GM23338 (cell line): ENCODE results near the gene POLQ.

Experiments used
- CREB1 ChIP-seq: fragments of 250-450 bp; sonication (Bioruptor Pico); IDR thresholded peaks from 2 replicates; pipeline ENCODE4 v1.5.0; 2020; ENCODE audit warnings: low read depth, mild to moderate bottlenecking, moderate library complexity
- EZH2 ChIP-seq: fragments of 200-600 bp; sonication (generic); IDR thresholded peaks from one replicate; pipeline ENCODE4 v1.8.0; 2017; ENCODE audit warnings: antibody characterized with exemption, mild to moderate bottlenecking, low read depth; ENCODE audit not compliant: unreplicated experiment
- EZH2phosphoT487 ChIP-seq: fragments of 200-600 bp; sonication (generic); IDR thresholded peaks from one replicate; pipeline ENCODE4 v1.8.1; 2018; ENCODE audit warnings: antibody characterized with exemption; ENCODE audit not compliant: unreplicated experiment
- JUNB ChIP-seq: IDR thresholded peaks from one replicate; pipeline ENCODE4 v1.6.1; 2016; ENCODE audit warnings: antibody characterized with exemption; ENCODE audit not compliant: unreplicated experiment
- POLR2AphosphoS5 ChIP-seq: IDR thresholded peaks from 2 replicates; pipeline ENCODE4 v1.6.1; 2016; ENCODE audit warnings: antibody characterized with exemption, low read depth
- ZNF114 ChIP-seq: fragments of 250-450 bp; sonication (Bioruptor Pico); IDR thresholded peaks from 2 replicates; pipeline ENCODE4 v1.5.0; 2020; ENCODE audit warnings: mild to moderate bottlenecking, moderate library complexity
- TF ChIP-seq, protein P1 (sequence below), 2 experiments: fragments of 200-600 bp in 1 of 2; sonication (generic) in 1 of 2; conservative IDR thresholded peaks; 2 replicates each; pipeline versions ENCODE4 v1.5.1 to v1.6.1; 2016 to 2017; ENCODE audit warnings: antibody characterized with exemption in 2 of 2, low read depth in 2 of 2, mild to moderate bottlenecking in 2 of 2, moderate library complexity in 1 of 2
- TF ChIP-seq, protein P2 (sequence below): IDR thresholded peaks from one replicate; pipeline ENCODE4 v1.6.1; 2018; ENCODE audit warnings: antibody characterized with exemption; ENCODE audit not compliant: unreplicated experiment

DNA sequence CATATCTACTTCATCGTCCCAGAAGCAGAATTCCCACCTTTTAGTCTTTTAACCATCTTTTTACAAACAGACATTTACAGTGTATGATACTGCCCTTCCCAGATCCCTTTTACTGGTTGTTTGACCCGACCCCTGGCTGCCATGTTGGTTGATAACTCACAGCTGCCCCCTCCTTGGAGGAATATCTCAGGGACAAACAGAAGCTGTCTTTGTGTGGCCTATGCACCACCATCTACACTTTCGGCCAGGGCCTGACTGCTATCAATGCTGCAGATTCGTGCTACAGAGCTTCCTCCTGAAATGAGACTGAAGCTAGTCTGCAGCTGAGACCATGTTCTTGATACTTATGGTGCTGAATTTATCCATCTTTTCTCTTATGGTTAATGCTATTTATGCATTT lies 6.6 kb upstream of the POLQ start:
- TF ChIP-seq EZH2 (no peak), POLR2AphosphoS5 (no peak), EZH2phosphoT487 (no peak), JUNB (no peak), CREB1 (CRISPR knock-in tag) (no peak), ZNF114 (no peak)
- TF ChIP-seq, protein P1, sequence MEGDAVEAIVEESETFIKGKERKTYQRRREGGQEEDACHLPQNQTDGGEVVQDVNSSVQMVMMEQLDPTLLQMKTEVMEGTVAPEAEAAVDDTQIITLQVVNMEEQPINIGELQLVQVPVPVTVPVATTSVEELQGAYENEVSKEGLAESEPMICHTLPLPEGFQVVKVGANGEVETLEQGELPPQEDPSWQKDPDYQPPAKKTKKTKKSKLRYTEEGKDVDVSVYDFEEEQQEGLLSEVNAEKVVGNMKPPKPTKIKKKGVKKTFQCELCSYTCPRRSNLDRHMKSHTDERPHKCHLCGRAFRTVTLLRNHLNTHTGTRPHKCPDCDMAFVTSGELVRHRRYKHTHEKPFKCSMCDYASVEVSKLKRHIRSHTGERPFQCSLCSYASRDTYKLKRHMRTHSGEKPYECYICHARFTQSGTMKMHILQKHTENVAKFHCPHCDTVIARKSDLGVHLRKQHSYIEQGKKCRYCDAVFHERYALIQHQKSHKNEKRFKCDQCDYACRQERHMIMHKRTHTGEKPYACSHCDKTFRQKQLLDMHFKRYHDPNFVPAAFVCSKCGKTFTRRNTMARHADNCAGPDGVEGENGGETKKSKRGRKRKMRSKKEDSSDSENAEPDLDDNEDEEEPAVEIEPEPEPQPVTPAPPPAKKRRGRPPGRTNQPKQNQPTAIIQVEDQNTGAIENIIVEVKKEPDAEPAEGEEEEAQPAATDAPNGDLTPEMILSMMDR (conservative IDR thresholded peaks at IDR 0.05; ENCODE audit: low read depth in 2 of 2) = no peak
- TF ChIP-seq, protein P2, sequence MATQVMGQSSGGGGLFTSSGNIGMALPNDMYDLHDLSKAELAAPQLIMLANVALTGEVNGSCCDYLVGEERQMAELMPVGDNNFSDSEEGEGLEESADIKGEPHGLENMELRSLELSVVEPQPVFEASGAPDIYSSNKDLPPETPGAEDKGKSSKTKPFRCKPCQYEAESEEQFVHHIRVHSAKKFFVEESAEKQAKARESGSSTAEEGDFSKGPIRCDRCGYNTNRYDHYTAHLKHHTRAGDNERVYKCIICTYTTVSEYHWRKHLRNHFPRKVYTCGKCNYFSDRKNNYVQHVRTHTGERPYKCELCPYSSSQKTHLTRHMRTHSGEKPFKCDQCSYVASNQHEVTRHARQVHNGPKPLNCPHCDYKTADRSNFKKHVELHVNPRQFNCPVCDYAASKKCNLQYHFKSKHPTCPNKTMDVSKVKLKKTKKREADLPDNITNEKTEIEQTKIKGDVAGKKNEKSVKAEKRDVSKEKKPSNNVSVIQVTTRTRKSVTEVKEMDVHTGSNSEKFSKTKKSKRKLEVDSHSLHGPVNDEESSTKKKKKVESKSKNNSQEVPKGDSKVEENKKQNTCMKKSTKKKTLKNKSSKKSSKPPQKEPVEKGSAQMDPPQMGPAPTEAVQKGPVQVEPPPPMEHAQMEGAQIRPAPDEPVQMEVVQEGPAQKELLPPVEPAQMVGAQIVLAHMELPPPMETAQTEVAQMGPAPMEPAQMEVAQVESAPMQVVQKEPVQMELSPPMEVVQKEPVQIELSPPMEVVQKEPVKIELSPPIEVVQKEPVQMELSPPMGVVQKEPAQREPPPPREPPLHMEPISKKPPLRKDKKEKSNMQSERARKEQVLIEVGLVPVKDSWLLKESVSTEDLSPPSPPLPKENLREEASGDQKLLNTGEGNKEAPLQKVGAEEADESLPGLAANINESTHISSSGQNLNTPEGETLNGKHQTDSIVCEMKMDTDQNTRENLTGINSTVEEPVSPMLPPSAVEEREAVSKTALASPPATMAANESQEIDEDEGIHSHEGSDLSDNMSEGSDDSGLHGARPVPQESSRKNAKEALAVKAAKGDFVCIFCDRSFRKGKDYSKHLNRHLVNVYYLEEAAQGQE = no peak
